HG02852 (cell line): ENCODE data around the gene CDR2L.
"Not testable (repeated sequence)": the region's sequence is repeated elsewhere in the genome, so short reads cannot be mapped to it uniquely, and the experiment has no call there.

Experiments
- ATAC-seq: cut with Tn5 transposase; IDR thresholded peaks from one replicate; pipeline ENCODE4 v1.9.1; 2021; ENCODE audit warnings: mild to moderate bottlenecking, moderate library complexity; ENCODE audit not compliant: unreplicated experiment

The CDR2L gene

GRCh38 chr17:75008373-75008772 is 20.9 kb downstream of the CDR2L start:
- no peak for ATAC-seq

GRCh38 chr17:75009139-75009724 is 21.8 kb downstream of the CDR2L start:
- ATAC-seq: no peak

- no peak for ATAC-seq
Measured at GRCh38 chr17:75010683-75011400, 23.4 kb downstream of the CDR2L start.

- no peak for ATAC-seq
Measured at GRCh38 chr17:75011401-75012095, 24.1 kb downstream of the CDR2L start.

- no peak for ATAC-seq
Measured at GRCh38 chr17:75012096-75012345, 24.6 kb downstream of the CDR2L start.

- ATAC-seq: peak; percentile 82
Measured at GRCh38 chr17:75012346-75013091, 25.1 kb downstream of the CDR2L start, which contains the start of gene MRPL58. MRPL58 (plus strand) TSS chr17:75012670; CDS start chr17:75012687, 17 bp downstream.

- ATAC-seq: no peak
Measured at GRCh38 chr17:75013092-75013559, 25.7 kb downstream of the CDR2L start.

GRCh38 chr17:75019146-75019545 is 31.7 kb downstream of the CDR2L start:
- no peak for ATAC-seq

- ATAC-seq: no peak
Measured at GRCh38 chr17:75019710-75020109, 32.3 kb downstream of the CDR2L start.

GRCh38 chr17:75020331-75021110 is 33.1 kb downstream of the CDR2L start:
- ATAC-seq: no peak

GRCh38 chr17:75024686-75025397 is 37.4 kb downstream of the CDR2L start:
- no peak for ATAC-seq

GRCh38 chr17:75025398-75025734 is 37.9 kb downstream of the CDR2L start:
- ATAC-seq: not testable (repeated sequence)

GRCh38 chr17:75026650-75027049 is 39.2 kb downstream of the CDR2L start:
- not testable (repeated sequence) for ATAC-seq

GRCh38 chr17:75030161-75030560 is 42.7 kb downstream of the CDR2L start:
- ATAC-seq: no peak

GRCh38 chr17:75031972-75032719 is 44.7 kb downstream of the CDR2L start:
- ATAC-seq: no peak

GRCh38 chr17:75032720-75033280 is 45.4 kb downstream of the CDR2L start:
- no peak for ATAC-seq

GRCh38 chr17:75033346-75034235 is 46.2 kb downstream of the CDR2L start:
- ATAC-seq: peak; percentile 41
